GM06990 (cell line): ENCODE results near the gene CELSR2.

Experiments used
- DNase-seq: peaks from one replicate; pipeline ENCODE4 v3.0.0-alpha.2; 2011; ENCODE audit not compliant: insufficient read length; ENCODE audit errors: extremely low read depth
- H3K27me3 ChIP-seq: replicated peaks from 2 replicates; pipeline ENCODE4 v1.6.0; 2011; ENCODE audit warnings: low read length; ENCODE audit not compliant: control insufficient read depth, insufficient read depth
- H3K36me3 ChIP-seq: 2 replicates; pipeline ENCODE4 v1.5.1; 2011; ENCODE audit warnings: low read length; ENCODE audit not compliant: control insufficient read depth, insufficient read depth
- H3K4me3 ChIP-seq: replicated peaks from 2 replicates; pipeline ENCODE4 v1.5.1; 2011; ENCODE audit warnings: low read depth, mild to moderate bottlenecking, control low read depth, low read length
- CTCF ChIP-seq: IDR thresholded peaks from 2 replicates; pipeline ENCODE4 v1.5.1; 2011; ENCODE audit warnings: low read length, control low read depth, mild to moderate bottlenecking, inconsistent platforms; ENCODE audit not compliant: insufficient read depth, poor library complexity, severe bottlenecking

Gene CELSR2

GRCh38 chr1:109265741-109266330, 16.5 kb downstream of the CELSR2 start:
- Histone ChIP-seq H3K36me3 (no peaks in the 10 kb centered on the region), H3K4me3 (no peak overlapping the region), H3K27me3 (no peaks in the 10 kb centered on the region)
- peak; percentile 3 for DNase-seq
- TF ChIP-seq CTCF = no peak

- H3K4me3 ChIP-seq = no peak overlapping the region
- H3K27me3 ChIP-seq = no peaks in the 10 kb centered on the region
- DNase-seq = no peak
- TF ChIP-seq CTCF = no peak
- no peaks in the 10 kb centered on the region for H3K36me3 ChIP-seq
These were observed 17.6 kb downstream of the CELSR2 start for GRCh38 chr1:109266965-109267364.

GRCh38 chr1:109267743-109268300, 18.5 kb downstream of the CELSR2 start:
- DNase-seq = no peak
- Histone ChIP-seq H3K36me3 (no peaks in the 10 kb centered on the region), H3K4me3 (no peak overlapping the region), H3K27me3 (no peaks in the 10 kb centered on the region)
- TF ChIP-seq CTCF = no peak

- H3K36me3 ChIP-seq = no peaks in the 10 kb centered on the region
- no peak overlapping the region for H3K4me3 ChIP-seq
- no peak for TF ChIP-seq CTCF
- no peak for DNase-seq
- no peaks in the 10 kb centered on the region for H3K27me3 ChIP-seq
These were observed 19.3 kb downstream of the CELSR2 start for GRCh38 chr1:109268431-109269211.

- Histone ChIP-seq H3K4me3 (no peak overlapping the region), H3K36me3 (no peaks in the 10 kb centered on the region), H3K27me3 (no peaks in the 10 kb centered on the region)
- TF ChIP-seq CTCF = no peak
- no peak for DNase-seq
These were observed 20.1 kb downstream of the CELSR2 start for GRCh38 chr1:109269212-109269980.
